K562 (cell line): ENCODE results near the gene DAPK3. TPM values are rescaled to one million over a fixed set of nuclear protein-coding genes. Genes with fewer than 3 reads are reported as not detected.
A peak's percentile ranks its signal among the peaks of the same experiment; 100 is the strongest.

Experiments used
- ARID1B ChIP-seq: fragments of 450-650 bp; IDR thresholded peaks from 2 replicates; pipeline ENCODE4 v1.6.1; 2016; ENCODE audit warnings: antibody characterized with exemption, mild to moderate bottlenecking, inconsistent platforms
- EHMT2 ChIP-seq: fragments of 450-650 bp; IDR thresholded peaks from 2 replicates; pipeline ENCODE4 v1.6.1; 2018; ENCODE audit warnings: antibody characterized with exemption
- GATAD2B ChIP-seq: fragments of 450-650 bp; IDR thresholded peaks from 2 replicates; pipeline ENCODE4 v1.6.1; 2017; ENCODE audit warnings: mild to moderate bottlenecking, borderline replicate concordance
- HDAC8 ChIP-seq: fragments of 450-650 bp; IDR thresholded peaks from 2 replicates; pipeline ENCODE4 v1.6.1; 2016; ENCODE audit warnings: mild to moderate bottlenecking, missing genetic modification characterization, moderate library complexity, missing compliant biosample characterization
- KAT2B ChIP-seq: IDR thresholded peaks from one replicate; pipeline ENCODE4 v1.6.1; 2012; ENCODE audit warnings: low read depth, mild to moderate bottlenecking, control low read depth, inconsistent platforms, low read length, moderate library complexity
- KLF6 ChIP-seq: fragments of 250-450 bp; sonication (Bioruptor Pico); IDR thresholded peaks from 2 replicates; pipeline ENCODE4 v1.4.0; 2020; ENCODE audit warnings: mild to moderate bottlenecking, moderate library complexity, borderline replicate concordance
- NFIC ChIP-seq: fragments of 450-650 bp; IDR thresholded peaks from 2 replicates; pipeline ENCODE4 v1.6.1; 2017; ENCODE audit warnings: mild to moderate bottlenecking, inconsistent platforms
- POLR3A ChIP-seq: IDR thresholded peaks from 2 replicates; pipeline ENCODE4 v1.6.1; 2011; ENCODE audit warnings: borderline replicate concordance, mild to moderate bottlenecking, moderate library complexity; ENCODE audit not compliant: insufficient read length, insufficient read depth; ENCODE audit errors: extremely low read depth
- PRMT5 ChIP-seq: sonication (generic); formaldehyde crosslinking; IDR thresholded peaks from 2 replicates; pipeline ENCODE4 v1.5.0; 2020; ENCODE audit warnings: missing genetic modification reagents
- RBM17 ChIP-seq: fragments of 200-400 bp; formaldehyde crosslinking; IDR thresholded peaks from 2 replicates; pipeline ENCODE4 v1.6.1; 2017; ENCODE audit warnings: low read depth, mild to moderate bottlenecking, low read length, borderline replicate concordance
- SIN3A ChIP-seq, 2 experiments: fragments of 150-350 bp in 1 of 2; IDR thresholded peaks; 2 replicates each; pipeline ENCODE4 v1.6.1; 2011 to 2016; ENCODE audit warnings: borderline replicate concordance in 2 of 2, low read depth in 2 of 2, low read length in 2 of 2, mild to moderate bottlenecking in 2 of 2, moderate library complexity in 2 of 2; ENCODE audit not compliant: control insufficient read depth in 1 of 2
- STAT6 ChIP-seq: sonication (generic); formaldehyde crosslinking; IDR thresholded peaks from 2 replicates; pipeline ENCODE4 v1.8.1; 2023; ENCODE audit warnings: mild to moderate bottlenecking, missing genetic modification reagents
- TBL1XR1 ChIP-seq, 2 experiments: IDR thresholded peaks; 2 replicates each; pipeline ENCODE4 v1.6.1; 2012; ENCODE audit warnings: improper control_type of control experiment in 2 of 2, low read length in 2 of 2, mild to moderate bottlenecking in 1 of 2
- XRCC5 ChIP-seq: fragments of 200-400 bp; formaldehyde crosslinking; IDR thresholded peaks from 2 replicates; pipeline ENCODE4 v1.6.1; 2017; ENCODE audit warnings: low read depth, mild to moderate bottlenecking, low read length
- ZMIZ1 ChIP-seq, 2 experiments: fragments of 150-350 bp in 1 of 2; IDR thresholded peaks; 2 replicates each; pipeline ENCODE4 v1.6.1; 2012 to 2016; ENCODE audit warnings: low read depth in 2 of 2, low read length in 2 of 2, mild to moderate bottlenecking in 1 of 2, moderate library complexity in 1 of 2
- polyA plus RNA-seq, 8 experiments: library from polyadenylated mRNA; depleted of rRNA in 4 of 8; stranded (reverse) in 5 of 8; unstranded in 3 of 8; fragments of >200 nt; fragmentation: Nextera tagmentation in 2 of 8; fragmentation: Illumina TruSeq in 1 of 8; extraction: Ambion mirVana in 2 of 8; extraction: Trizol in 1 of 8; gene quantifications; 2 replicates each; pipeline versions ENCODE4 v1.2.1 to v1.2.3, GENCODE V29; 2011 to 2014; ENCODE audit warnings: inconsistent platforms in 1 of 8, missing spikeins in 1 of 8
- total RNA-seq, 7 experiments: library from RNA; depleted of rRNA in 6 of 7; stranded (reverse); fragments of >200 nt in 6 of 7; fragmentation: Illumina TruSeq in 2 of 7; extraction: Trizol in 2 of 7; gene quantifications; 2 replicates each; pipeline versions ENCODE4 v1.2.1 to v1.2.3, GENCODE V29; 2011 to 2021; ENCODE audit warnings: low replicate concordance in 1 of 7
- TF ChIP-seq, protein P1 (sequence below): sonication (generic); formaldehyde crosslinking; IDR thresholded peaks from 2 replicates; pipeline ENCODE4 v1.9.0; 2022; ENCODE audit warnings: mild to moderate bottlenecking, missing genetic modification reagents
- TF ChIP-seq, protein P2 (sequence below): sonication (generic); formaldehyde crosslinking; IDR thresholded peaks from 2 replicates; pipeline ENCODE4 v1.8.0; 2022; ENCODE audit warnings: missing genetic modification reagents, mild to moderate bottlenecking, moderate library complexity, borderline replicate concordance

Gene DAPK3
- total and polyA plus RNA-seq, 9 of the 15 experiments (the other 6 are each of a cell fraction or from before 2014, with no cell fraction given): 0.14 to 63.4 (median 25.0) TPM

GRCh38 chr19:3950871-3951861 is 19.7 kb downstream of the DAPK3 start (continued):
- TF ChIP-seq, protein P1, sequence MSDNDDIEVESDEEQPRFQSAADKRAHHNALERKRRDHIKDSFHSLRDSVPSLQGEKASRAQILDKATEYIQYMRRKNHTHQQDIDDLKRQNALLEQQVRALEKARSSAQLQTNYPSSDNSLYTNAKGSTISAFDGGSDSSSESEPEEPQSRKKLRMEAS (CRISPR knock-in tag): peak; percentile 87
- TF ChIP-seq PRMT5 (CRISPR knock-in tag) (no peak), POLR3A (no peak), SIN3A (IDR thresholded peaks at IDR 0.05; ENCODE audit: borderline replicate concordance in 2 of 2, control insufficient read depth in 1 of 2, low read depth in 2 of 2, low read length in 2 of 2) (no peak), EHMT2 (no peak), GATAD2B (no peak; the same call in 1 of the 2 replicates), STAT6 (CRISPR knock-in tag) (no peak), NFIC (peak; percentile 75), XRCC5 (peak; percentile 22; the same call in 1 of the 2 replicates), ZMIZ1 (IDR thresholded peaks at IDR 0.05; ENCODE audit: low read depth in 2 of 2, low read length in 2 of 2) (0 out of 4 replicates have a peak, but pooled peaks of 1 of the 2 experiments have one; percentile 57), KLF6 (no peak), ARID1B (peak; percentile 90), HDAC8 (no peak), KAT2B (no peak), TBL1XR1 (IDR thresholded peaks at IDR 0.05; ENCODE audit: low read length in 2 of 2) (peak in 1 of 2 experiments; percentile 42; a peak in 1 of 4 replicates), RBM17 (no peak)
- TF ChIP-seq, protein P2, sequence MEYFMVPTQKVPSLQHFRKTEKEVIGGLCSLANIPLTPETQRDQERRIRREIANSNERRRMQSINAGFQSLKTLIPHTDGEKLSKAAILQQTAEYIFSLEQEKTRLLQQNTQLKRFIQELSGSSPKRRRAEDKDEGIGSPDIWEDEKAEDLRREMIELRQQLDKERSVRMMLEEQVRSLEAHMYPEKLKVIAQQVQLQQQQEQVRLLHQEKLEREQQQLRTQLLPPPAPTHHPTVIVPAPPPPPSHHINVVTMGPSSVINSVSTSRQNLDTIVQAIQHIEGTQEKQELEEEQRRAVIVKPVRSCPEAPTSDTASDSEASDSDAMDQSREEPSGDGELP (CRISPR knock-in tag): peak; percentile 83
